Measurements from ENCODE around the gene CYBA. TPM values are rescaled to one million over a fixed set of nuclear protein-coding genes. Genes with fewer than 3 reads are reported as not detected.
"Not testable (repeated sequence)": the region's sequence is repeated elsewhere in the genome, so short reads cannot be mapped to it uniquely, and the experiment has no call there.

CYBA gene
- polyA plus RNA-seq, 1 donor, result 39.6 TPM

DNA sequence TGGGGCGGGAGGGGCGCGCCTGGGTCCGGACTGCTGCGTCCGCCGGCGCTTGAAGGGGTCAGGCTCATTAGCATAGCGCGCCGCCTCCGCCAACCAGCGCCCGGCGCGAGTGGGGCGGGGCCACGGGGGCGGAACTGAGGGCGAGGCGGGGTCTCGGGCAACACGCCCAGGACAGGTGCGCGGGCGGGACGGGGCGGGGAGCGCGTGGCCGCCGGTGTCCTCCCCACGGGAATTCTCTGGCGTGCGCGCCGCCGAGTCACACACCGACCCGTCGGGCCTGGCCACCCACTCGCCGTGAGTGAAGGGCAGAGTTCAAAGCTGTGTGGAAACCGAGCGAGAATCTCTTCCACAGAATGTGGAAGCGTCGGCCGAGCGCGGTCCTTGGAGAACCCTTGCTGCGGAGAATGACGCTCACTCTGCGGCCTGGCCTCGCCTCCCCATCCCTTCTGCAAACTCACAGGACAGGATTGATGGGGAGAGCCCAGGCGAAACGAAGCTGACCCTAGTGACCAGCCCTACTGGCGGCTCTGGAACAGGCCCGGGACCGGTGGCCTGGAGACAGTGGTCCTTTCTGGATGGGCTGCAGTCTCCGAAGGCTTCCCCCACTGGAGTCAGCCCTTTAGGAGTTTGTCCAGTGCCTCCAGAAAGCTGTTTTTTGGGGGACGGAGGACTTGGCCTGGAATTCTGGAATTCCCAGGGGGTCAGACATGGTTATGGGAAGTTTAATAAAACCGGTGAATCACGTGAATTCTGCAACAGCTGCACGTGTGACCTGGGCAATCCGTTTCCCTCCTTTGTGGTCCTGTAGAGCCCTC lies 35.8 kb upstream of the CYBA start, which contains the start of gene SNAI3:
Gene SNAI3, minus strand, starts transcription at position 69 of the 815 bp plus-strand sequence. CDS start 101 bp downstream, outside the sequence.
- DNase-seq (ENCODE audit: low read depth), result no peak

DNA sequence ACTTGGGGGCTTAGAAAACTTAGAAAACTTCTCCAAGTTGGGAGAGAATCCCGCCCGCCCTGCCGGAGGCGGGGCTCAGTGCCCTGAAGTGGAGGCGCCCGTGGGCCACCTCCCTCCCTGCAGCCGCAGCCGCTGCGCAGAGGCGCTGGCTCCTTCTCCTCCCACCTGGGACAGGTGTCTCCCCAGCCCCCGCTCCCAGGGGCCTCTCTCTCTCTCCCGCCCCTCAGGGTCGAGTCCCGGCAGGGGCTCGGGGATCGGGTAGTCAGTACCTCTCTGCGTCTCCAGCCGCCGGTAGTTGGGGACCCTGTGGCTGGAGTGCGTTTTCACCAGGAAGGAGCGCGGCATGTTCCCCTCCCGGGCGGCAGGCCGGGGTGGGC lies 35.2 kb upstream of the CYBA start:
- DNase-seq (ENCODE audit: low read depth), result no peak

DNA sequence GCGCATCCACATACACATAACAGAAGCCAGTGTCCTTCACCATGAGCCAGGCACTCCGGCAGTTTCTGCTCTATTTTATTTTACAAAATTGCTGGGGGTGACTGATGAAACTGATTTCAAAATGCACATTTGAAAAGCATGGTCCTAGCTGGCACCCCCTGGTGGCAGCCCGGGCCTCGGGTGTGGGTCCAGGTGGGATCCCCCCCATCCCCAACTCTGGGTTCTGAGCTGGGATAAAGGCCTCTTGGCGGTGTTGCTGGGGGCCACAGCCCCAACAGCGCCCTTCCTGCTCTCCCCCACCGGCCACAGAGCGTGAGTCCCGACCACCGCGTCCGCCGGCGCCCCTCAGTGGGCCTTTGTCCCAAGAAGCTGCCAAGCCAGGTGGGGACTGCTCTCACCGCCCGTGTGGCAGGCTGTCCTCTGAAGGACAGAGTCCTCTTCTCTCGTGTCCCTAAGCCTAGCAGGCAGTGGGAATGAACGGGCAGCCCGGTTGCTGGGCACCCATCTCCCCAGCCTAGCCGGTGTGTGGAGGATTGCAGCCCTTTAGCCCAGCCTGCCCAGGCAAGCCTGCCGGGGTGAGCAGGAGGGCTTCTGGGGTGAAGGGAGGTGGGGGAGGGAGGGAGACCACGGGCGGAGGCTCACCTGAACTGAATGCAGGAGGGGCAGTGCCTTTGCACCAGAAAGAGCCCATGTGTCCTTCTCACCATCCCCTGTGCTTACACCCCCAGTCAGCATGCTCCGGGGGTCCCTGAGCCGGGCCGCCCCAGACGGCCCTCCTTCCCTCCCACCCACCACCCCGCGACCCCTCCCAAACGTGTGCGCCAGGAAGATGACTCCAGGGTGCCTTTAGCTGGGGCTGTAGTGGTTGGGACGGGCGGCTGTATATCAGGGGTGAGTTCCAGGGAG lies 34.6 kb upstream of the CYBA start:
- no peak for DNase-seq (ENCODE audit: low read depth)

DNA sequence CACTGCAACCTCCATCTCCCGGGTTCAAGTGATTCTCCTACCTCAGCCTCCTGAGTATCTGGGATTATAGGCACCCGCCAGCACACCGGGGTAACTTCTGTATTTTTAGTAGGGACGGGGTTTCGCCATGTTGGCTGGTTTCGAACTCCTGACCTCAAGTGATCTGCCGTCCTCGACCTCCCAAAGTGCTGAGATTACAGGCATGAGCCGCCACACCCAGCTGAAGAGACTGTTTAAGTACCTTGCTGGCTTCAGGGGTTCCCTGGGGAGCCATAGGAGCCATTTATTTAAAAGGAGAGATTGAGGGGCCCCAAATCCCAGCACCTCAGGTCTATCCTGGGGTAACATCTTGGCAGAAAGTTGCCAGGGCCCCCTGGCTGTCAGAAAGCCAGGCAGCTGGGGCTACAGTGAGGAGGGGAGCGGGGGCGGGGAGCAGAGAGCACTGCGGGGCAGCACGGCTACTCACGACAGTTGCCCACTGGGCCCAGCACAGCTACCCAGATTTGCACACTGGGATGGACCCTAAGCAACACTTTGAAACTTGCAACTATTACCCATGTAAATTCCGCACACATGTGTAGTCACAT lies 33.8 kb upstream of the CYBA start:
- DNase-seq (ENCODE audit: low read depth), result no peak

DNA sequence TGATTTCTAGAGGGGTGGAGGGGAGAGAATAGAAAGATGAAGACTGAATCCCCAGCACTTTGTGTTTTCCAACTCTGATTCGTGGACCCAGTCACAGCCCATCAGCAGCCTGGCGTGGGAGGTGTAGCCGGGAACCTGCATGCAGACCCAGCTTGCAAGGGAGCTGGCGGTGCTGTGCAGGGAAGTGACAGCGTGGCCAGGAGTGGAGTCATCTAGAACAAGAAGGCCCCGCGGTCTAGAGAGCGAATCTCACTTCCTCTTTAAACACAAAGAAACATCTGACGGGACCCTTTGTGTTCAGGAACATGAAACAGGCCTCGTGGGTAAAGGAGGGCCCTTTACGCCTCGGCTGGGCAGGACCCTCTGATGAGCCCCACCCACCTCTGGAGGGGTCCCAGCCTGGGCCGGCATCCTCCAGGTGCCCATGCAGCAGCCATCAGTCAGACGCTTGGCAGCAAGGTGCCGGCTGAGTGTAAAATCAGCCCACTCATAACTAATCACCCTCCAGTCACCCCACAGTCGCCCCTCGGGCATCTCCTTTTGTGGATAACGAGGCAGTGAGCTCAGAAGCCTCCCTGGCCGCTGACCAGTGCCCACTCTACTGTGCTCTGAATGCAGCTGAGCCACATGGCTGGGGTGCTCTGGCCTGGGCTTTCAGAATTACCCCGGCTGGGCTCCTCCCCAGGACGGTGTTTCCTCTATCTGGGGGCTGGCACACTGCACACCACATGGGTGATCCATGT lies 31.0 kb upstream of the CYBA start:
- DNase-seq (ENCODE audit: low read depth), result no peak

DNA sequence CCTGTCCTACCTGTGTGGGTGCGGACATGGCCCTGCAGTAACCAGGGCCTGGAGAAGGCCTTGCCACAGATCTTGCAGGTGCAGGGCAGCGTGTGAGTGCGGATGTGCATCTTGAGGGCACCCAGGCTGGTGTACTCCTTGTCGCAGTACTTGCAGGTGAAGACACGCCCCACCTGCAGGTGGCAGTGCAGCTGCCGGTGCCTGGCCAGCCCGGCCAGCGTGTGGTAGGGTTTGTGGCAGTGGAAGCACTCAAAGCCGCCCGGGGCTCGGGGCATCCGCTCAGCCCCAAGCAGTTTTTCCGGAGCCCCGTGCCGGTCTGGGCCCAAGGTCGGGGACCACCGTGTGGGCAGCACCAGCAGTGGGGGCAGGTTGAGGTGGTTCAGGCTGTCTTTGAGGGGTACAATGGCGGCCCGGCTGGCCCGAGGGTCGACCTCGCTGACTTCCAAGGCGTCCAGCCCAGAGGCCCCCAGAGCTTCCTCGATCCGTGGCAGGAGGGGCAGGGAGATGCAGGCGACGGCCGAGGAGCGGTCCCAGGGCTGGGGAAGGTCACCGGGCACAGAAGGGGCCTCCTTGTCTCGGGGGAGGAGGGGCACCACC lies 30.3 kb upstream of the CYBA start:
- DNase-seq (ENCODE audit: low read depth), result no peak

DNA sequence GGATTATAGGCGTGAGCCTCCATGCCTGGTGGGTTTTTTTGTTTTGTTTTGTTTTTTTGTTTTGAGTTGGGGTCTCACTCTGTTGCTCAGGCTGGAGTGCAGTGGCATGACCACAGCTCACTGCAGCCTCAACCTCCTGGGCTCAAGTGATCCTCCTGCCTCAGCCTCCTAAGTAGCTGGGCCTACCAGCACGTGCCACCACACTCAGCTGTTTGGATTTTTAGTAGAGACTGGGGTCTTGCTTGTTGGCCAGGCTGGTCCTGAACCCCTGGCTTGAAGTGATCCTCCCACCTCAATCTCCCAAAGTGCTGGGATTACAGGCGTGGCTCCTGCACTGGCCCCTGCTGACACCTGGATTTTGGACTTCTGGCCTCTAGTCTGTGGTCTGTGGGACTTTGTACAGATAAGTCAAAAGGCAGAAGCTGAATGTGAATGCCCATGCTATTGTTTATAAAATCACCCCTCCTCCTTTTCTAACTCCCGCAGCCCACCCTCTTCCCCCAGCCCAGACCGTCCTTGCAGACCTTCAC lies 29.8 kb upstream of the CYBA start:
- no peak for DNase-seq (ENCODE audit: low read depth)

DNA sequence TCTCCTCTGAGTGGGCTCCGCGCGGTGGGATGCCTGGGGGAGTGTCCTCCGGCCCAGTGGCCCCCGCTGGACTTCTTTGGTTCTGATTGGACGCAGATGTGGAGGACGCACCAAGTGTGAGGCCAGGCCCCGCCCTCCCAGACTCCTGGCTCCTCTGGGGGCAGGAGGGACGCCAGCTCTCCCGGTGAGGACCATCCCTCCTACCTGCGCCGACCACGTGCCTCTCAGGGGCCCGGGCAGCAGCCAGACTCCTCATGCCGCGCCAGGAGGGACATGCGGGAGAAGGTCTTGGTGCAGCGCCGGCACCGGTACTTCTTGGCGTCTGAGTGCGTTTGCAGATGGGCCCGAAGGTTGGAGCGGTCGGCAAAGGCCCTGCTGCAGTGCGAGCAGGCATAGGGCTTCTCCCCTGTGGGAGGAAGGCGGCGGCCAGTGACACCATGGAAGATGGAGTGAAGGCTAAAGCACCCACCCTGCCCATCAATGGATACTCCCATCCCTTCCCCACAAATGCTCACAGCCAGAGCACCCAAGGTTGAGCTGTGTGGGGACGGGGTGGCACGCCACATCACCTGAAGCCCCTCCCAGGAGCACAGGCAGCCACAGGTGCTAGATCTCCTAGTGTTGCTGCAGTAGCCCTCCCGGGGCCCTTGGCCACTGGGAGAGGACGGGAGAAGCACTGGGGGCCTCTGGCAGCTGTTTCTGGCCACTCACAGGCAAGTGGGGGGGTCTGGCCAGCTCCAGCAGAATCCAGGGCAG lies 27.5 kb upstream of the CYBA start:
- DNase-seq (ENCODE audit: low read depth), result no peak

DNA sequence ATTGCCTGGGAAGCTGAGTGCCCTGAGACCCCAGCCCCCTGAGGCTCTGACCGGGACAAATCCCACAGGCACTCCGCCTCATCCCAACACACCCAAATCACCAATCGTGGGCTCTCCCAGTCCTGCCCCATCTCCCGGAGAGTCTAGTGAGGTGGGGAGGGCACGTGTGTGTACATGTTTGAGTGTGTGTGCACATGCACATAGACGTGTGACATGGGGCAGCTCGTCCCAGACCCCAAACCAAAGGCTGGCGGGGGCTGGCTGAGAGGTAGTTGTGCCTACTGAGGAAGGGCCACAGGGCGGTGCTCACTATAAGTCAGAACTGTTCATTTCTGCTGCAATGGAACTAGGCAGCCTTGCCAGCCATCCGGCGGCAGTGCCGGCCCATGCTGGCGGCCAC lies 26.9 kb upstream of the CYBA start:
- no peak for DNase-seq (ENCODE audit: low read depth)

DNA sequence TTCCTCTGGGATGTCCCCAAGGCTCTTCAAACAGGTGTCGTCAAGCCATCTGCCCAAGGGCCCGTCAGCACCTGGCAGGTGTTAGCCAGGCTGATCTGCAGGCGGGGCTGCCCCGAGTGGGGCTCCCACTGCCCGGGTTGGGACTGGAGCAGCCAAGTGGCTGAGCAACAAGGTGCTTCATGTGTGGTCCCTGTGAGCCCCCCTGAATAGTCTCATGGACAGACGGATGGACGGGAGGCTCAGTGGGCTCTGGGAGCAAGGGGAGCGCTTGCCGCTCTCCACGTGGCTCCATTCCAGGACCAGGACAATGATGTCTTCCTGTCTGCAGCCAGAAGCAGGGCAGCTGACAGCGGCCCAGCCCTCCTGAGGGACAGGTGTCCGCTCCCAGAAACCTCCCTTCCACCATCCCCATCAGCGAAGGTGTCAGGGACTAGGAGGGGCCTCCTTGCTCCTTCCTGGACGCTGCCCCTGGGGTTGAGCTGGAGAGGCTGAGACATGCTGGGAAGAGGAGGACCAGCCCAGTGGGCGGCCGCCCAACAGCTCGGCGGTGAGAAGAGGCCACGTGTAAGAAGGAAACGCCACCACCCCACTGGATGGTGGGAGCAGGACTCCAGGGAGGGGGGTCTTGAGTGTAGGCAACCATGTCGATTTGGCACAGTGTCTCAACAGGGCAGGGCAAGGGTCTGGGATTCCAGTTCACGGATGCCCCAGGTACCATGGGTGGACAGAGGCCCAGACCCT lies 25.8 kb upstream of the CYBA start:
- DNase-seq (ENCODE audit: low read depth), result no peak

DNA sequence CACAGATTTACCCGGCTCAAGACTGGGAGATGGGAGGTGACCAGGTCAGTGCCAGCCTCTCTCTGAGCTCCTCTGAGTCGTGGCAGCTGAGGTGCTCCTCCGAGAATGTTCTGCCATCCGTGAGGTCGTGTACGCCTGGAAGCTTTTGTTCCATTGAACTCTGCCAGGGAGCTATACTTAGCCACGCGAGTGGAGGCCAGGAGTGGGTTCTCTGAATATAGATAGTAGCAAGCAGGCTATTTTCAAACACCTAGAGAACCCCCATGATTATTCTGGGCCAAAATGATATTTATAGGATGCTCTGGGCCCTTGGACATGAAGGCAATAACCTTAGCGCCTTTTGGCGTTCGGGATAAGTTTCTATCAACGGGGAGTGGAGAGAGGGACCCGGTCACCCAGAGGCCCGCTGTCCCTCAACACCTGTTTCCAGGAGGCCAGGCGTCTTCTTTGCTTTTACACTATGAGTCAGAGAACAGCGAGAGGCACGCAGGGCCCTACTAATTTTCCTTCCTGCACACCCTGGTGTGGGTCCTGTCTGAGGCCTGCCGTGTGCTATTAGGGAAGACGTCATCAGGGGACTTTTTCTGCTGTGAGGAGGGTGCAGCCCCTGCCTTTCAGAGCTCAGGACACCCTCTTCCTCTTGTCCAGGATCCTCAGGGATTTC lies 23.0 kb upstream of the CYBA start:
- DNase-seq (ENCODE audit: low read depth), result no peak

DNA sequence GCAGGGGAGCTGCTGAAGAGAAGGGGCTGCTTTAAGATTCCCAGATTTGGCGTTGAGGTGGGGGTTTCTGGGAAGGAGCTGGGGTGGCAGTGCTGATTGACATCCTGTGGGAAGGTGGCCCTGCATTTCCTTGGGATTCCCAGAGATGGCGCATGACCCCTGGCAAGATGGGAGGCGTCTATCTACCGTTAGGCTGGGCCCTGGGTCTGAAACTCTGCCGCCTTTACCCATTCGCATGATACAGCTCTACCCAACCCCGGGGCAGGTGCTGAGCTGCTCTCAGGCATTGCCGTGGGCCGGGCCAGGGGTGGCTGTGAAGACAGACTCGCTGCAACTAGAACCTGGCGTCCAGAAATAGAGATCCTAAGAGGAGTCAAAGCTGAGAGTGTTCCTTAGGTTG lies 21.9 kb upstream of the CYBA start:
- no peak for DNase-seq (ENCODE audit: low read depth)

DNA sequence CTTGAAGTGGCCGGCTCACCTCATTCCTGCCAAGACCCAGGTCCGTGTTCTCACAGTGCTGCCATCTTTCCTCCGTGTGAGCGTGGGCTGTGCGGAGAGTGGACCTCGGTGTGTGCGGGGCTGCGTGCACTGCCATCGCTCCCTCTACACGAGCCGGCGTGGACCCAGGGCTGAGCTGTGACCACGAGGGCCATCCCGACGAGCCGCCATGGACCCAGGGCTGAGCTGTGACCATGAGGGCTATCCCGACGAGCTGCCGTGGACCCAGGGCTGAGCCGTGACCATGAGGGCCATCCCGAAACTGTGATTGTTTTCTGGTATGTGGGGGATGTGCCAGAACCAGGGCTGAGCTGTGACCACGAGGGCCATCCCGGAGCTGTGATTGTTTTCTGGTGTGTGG lies 21.0 kb upstream of the CYBA start:
- DNase-seq (ENCODE audit: low read depth), result no peak

DNA sequence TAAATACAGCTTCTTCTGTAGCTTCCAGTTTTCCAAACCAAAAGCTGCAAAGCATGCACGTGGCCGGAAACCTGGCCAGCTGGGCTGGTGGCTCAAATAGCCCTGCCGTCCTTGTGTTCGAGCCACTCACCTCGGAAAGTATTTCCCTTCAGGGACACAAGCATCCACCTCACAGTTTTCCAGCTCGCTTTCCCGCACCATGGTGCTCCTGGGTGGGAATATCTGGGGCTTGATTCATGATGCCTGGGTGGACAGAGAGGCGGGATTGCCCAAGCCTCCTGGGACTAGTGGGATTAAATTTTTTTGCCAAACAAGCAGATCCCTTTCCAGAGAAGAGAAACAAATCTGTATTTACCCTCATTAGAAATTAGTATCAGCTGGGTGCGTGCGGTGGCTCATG lies 19.1 kb upstream of the CYBA start:
- no peak for DNase-seq (ENCODE audit: low read depth)

DNA sequence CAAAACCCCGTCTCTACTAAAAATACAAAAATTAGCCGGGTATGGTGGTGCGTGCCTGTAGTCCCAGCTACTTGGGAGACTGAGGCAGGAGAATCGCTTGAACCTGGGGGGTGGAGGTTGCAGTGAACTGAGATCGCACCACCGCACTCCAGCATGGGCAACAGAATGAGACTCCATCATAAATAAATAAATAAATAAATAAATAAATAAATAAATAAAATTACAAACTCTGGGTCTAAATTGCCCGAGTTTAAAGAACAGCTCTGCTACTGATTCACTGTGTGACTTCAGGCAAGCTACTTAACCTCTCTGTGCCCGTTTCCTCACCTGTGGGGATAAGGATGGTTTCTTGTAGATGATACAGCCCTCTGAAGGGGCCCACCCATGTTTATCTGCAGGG lies 18.6 kb upstream of the CYBA start:
- DNase-seq (ENCODE audit: low read depth), result not testable (repeated sequence)

DNA sequence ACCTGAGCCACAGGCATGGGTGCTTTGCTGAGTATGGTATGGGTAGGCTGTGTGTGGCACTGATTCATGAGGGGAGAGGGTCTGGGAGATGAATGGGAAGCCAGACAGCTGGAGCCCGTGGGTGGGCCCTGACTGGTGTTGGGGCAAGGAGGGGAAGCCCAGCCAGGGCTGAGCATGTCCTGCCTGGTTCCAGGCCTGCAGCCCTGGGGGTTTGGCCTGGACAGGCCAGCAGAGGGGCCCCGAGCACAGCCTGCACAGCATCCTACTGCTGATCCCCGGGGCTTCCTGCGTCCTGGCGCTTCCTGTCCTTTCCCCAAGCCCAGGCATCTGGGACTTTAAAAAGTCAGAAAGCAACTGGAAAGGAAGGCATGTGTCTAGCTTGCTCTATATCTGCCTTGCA lies 16.6 kb upstream of the CYBA start:
- DNase-seq (ENCODE audit: low read depth), result no peak

DNA sequence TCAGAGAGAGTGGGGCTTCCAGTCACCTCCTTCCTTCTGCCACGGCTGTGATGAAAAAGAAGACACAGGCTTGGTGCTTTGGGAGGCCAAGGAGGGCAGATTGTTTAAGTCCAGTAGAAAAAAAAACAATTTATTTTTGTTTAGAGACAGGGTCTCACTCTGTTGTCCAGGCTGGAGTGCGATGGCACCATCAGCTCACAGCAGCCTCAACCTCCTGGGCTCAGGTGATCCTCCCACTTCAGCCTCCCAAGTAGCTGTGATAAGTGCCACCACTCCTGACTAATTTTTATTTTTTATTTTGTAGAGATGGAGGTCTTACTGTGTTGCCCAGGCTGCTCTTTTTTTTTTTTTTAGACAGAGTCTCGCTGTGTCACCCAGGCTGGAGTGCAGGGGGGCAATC lies 14.7 kb upstream of the CYBA start:
- DNase-seq (ENCODE audit: low read depth), result no peak

DNA sequence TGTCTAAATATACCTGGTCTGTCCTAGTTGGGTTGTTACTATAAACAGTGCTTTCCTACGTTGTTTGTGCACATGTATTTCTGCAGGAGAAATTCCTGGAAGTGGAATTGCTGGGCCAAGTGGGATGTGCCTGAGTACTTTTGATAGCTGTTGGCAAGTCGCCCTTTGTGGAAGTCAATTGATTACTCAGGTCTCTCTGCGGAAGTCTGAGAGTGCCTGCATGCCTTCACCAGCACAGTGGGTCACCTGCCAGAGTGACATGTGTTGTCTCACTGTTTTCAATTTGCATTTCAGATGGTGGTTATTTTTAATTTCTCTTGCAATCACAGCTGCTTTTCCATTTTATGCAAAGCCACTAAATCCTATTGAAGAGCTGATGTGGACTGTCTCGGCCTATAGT lies 14.3 kb upstream of the CYBA start:
- DNase-seq (ENCODE audit: low read depth), result no peak
